ENCODE data around the gene TMEM63C.
"Not testable (repeated sequence)": the region's sequence is repeated elsewhere in the genome, so short reads cannot be mapped to it uniquely, and the experiment has no call there.

The TMEM63C gene

DNA sequence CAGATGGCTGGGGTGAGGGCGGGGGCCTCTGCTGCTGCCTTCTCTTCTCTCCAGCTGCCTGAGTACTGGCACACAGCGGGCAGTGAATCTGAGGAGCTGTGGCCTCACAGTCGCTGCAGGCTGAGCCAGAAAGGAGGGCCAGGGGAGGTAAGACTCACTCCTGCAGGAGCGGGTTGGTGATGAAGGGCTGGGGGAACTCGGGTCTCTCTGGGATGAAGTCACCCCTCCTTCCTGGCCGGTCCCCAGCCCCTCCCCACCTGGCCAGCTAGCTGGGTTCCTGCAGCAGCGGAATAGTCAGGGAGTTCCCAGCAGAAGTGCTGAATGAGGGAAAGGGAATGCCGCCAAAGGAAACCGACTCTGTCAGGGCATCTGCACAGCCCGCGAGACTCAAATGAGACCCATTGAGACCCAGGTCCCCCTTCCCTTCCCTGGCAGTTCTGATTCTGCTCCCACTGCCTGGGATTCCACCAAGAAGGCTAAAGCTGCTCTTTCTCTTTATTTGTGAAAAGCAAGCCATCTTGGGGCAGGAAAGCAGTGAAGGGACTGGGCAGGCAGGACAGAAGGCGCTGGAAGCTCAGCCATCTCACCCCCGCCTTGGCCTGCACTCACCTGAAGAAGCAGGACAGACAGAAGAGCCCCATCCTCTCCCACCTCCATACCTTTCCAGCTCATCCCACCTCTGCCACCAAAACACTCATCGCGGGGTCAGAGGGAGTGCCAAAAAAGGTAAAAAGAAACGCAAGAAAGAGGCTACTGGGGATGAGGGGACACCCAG is 84.2 kb downstream of the TMEM63C start:
- peak in 5 of 42 donors; percentile 12 to 47 (median 34) for DNase-seq
- intact Hi-C loops (cut with DNase I), result no loop called here

- intact Hi-C loops (cut with DNase I), result no loop called here
- no peak for DNase-seq
Observed at GRCh38 chr14:77266336-77266735, 84.7 kb downstream of the TMEM63C start.

DNA sequence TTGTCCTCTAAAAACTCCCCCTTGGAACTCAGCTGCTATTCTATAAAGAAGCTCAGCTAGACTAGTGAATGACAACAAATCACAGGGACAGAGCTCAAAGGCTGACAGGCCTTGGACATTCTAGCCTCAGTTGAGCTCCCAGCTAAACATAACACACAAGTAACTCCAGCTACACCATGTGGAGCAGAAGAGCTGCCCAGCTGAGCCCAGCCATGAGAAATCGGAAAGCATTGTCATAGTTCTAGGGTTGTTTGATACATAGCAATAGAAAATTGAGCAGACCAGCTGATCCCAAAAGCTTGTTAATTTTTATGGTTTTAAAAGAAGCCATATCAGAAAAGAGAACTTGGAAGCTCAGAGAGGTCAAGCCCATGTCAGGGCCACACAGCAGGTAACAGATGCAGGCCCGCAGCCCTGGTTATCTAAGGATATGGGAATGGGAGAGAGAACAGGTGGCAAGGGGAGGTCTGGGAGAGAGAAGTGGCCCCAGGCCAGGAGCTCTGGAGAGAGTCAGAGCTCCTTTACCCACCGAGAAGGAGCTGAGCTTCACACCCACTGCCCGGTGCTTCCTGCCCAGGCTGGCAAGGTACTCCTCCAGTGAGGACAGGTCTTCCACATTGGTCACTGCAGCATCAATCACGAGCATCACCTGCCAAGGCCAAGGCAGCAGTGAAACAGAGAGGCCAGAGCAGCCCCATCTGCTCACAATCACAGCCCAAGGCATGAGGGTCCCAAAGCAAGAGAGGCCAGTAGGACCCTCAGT is 86.5 kb downstream of the TMEM63C start:
- intact Hi-C loops (cut with DNase I), result no loop called here
- DNase-seq, result no peak

DNA sequence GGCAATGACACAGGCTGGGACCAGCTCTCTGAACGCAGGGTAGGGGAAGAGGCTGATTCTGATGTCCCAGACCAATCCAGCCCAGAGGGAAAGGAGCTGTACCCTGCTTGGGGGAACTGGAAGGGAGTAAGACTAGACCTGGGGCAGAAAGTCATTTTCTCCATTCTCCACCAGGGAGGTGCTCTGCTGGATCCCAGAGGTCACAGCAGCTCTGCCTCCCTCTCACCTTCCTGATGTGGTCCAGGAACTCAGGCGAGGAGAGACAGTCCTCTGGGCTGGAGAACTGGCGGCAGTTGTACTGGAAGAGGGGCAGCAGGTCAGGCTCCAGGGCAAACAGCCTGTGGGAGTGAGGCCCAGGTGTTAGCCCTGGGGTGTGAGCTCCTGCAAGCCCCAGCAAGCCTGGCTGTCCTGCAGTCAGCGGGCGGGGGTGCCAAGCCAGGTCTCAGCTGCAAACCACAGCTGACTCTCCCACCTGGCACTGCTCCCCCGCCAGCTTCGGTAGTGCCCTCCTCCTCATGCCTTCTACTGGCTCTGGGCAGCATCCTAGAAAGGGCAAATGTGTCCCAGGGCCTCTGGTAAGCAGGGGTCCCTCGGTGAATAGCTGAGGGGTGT is 87.5 kb downstream of the TMEM63C start:
- intact Hi-C loops (cut with DNase I), result no loop called here
- no peak for DNase-seq

- no peak for DNase-seq
- intact Hi-C loops (cut with DNase I), result no loop called here
Observed at GRCh38 chr14:77270361-77271112, 88.9 kb downstream of the TMEM63C start.

DNA sequence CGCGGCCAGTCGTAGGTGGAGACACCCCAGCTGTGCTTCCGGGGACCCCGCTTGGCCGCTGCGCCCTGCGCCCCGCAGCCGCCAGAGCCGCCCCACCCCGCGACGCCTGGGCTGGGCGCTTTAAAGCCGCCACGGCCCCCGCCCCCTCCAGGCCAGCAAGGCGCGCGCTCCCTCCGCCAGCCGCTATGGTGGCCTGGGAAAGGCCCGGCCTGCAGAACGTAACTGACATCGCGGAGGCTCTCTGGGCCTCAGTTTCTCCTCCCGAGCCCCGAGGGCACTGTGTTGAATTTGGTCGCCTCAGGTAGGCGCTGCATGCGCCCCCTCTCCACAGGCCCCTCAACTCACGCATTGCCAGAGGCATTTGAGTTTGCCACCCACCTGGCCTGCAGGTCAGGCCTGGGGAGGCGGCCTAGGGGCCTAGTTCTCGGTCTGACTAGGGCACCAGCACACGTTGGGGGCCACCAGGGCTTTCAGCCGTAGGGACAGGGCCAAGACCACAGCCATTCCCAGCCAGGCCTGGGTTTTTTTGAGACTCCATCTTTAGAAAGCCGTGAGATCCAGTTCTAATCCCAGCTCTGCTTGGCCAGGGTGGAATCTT is 89.6 kb downstream of the TMEM63C start, which contains the start of gene NGB:
Gene NGB (minus strand): TSS at position 94 of the 598 bp plus-strand sequence. CDS start 269 bp downstream, outside the sequence.
- DNase-seq, result no peak
- intact Hi-C loops (cut with DNase I), result no loop called here

- intact Hi-C loops (cut with DNase I), result no loop called here
- no peak for DNase-seq
Observed at GRCh38 chr14:77272261-77272660, 90.7 kb downstream of the TMEM63C start.

DNA sequence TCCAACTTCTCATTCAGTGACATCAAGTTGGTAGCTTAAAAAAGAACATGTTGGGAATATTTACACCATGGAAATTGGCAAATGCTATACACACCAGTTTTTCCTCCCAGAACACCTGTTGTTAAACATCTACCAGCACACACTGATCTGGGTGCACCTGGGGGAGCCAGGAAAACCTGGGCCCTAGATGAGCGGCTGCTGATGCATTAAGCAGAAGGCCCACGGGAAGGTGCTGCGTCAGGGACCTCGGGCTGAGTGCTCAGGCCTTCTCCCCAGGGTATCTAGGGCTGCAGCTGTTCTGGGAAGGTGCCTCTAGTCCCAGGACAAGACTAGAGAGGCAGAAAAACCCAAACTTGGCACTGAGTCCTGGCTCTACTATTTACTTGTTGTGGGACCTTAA is 92.2 kb downstream of the TMEM63C start:
- intact Hi-C loops (cut with DNase I), result no loop called here
- DNase-seq, result no peak

GRCh38 chr14:77275041-77275580 is 93.5 kb downstream of the TMEM63C start:
- intact Hi-C loops (cut with DNase I), result no loop called here
- peak in 4 of 42 donors; percentile 8 to 32 (median 28) for DNase-seq

DNA sequence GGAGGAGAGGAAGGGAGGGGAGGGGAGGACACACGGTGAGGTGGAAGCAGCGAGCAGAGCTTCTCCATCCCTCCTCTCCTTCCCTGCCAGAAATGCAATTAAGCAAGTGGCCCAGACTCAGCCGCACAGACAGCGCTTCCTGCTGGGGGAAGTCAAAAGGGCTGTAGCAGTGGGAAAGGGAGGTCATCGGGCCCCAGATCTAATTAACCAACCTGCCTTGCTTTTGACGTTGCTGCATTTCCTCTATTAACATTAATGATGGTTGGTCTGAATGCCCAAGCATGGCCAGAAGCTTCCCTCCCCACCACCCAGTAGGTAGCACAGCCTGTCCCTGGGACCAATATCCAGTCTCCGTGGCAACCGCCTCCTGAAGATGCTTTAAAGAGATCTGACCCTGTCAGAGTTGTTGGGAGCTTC is 94.0 kb downstream of the TMEM63C start:
- intact Hi-C loops (cut with DNase I), result no loop called here
- DNase-seq, result peak in 1 of 42 donors; percentile 16

DNA sequence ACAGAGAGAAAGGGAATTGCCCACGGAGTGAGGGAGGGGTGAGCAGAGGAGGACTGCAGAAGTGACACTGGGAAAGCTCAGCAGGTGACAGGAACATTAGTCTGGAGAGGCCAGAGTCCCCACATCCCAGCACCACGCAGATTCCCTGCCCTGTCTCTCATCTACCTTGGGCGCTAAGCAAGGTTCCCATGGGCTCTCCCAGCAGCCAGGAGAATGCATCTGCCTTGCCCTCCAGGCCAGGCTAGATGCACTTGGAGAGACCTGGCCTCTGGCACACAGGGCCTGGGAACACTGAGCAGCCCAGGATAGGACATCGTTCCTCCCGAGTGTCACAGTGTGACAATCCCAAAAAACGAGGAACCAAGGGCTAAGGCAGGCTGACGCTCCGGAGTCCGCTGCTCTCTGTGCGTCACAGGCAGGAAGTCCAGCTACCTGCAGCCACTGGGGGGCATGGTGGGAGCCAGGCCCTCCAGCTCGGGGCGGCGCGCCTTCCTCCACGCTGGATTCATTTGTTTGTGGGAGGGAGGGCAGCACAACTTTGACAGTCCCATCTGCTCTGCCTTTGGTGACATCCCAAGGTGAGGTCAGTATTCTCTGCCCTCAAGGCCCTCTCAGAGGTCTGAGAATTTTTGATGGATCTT is 94.8 kb downstream of the TMEM63C start:
- intact Hi-C loops (cut with DNase I), result no loop called here
- no peak for DNase-seq

DNA sequence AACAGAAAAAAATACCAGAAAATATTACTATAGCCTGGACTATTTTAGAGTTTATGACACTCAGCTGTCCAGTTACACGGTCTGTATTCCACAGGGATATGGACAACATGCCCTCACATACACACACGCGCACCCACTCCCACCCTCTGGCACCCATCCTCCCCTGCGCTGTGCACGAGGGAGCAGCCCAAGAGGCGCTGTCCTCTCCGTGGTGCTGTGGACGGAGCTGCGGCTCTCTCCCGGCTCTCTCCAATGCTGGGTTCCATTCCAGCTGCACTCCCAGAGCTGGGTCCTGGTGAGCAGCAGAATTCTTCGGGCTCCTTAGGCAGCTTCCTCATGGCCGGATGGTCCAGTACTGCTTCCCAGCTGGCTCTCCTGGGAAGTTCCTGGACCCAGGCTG is 95.4 kb downstream of the TMEM63C start:
- DNase-seq, result no peak

GRCh38 chr14:77278461-77279230 is 97.0 kb downstream of the TMEM63C start:
- no peak for DNase-seq
- intact Hi-C loops (cut with DNase I), result no loop called here

More for the DNA sequence above, 95.4 kb downstream of the TMEM63C start:
- intact Hi-C loops (cut with DNase I), result no loop called here

DNA sequence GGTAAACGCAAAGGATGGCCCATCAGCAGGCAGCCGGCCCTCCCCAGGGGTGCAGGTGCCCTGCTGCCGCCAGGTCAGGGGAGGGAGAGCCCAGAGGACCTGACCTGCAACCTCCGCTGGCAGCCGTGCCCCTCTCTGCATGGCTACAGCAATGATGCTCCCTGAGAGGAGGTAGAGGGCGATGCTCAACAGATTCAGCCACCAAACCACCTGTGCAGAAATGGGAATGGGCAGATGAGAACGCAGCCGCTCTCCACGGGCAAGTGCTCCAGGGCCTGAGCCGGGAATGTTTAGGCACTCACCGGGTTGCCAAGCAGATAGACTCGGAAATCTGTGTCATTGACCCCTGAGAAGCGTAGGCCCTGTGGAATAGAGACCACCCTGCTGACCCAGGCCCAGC is 98.1 kb downstream of the TMEM63C start:
- no peak for DNase-seq
- intact Hi-C loops (cut with DNase I), result no loop called here

GRCh38 chr14:77280921-77281320 is 99.3 kb downstream of the TMEM63C start:
- DNase-seq; intact Hi-C loops (cut with DNase I): not testable (repeated sequence)

GRCh38 chr14:77281852-77282410 is 100.3 kb downstream of the TMEM63C start:
- peak in 2 of 42 donors; percentile 12 to 49 for DNase-seq
- intact Hi-C loops (cut with DNase I), result no loop called here

- peak in 1 of 42 donors; percentile 2 for DNase-seq
- intact Hi-C loops (cut with DNase I), result no loop called here
Observed at GRCh38 chr14:77284066-77284465, 102.5 kb downstream of the TMEM63C start.

All from head of caudate nucleus (tissue), 42 donors.